K562 (cell line): ENCODE measurements around the gene SGMS1. TPM values are rescaled to one million over a fixed set of nuclear protein-coding genes. Genes with fewer than 3 reads are reported as not detected.
A peak's percentile ranks its signal among the peaks of the same experiment; 100 is the strongest.

Experiments used
- CREM ChIP-seq: IDR thresholded peaks from 2 replicates; pipeline ENCODE4 v1.6.1; 2014; ENCODE audit warnings: antibody characterized with exemption, low read depth
- ETV6 ChIP-seq, 3 experiments: fragments of 150-350 bp in 1 of 3; sonication (generic) in 1 of 3; formaldehyde crosslinking in 1 of 3; IDR thresholded peaks; 2 replicates each; pipeline versions ENCODE4 v1.6.1 to v1.8.0; 2014 to 2022; ENCODE audit warnings: borderline replicate concordance in 2 of 3, low read depth in 2 of 3, antibody characterized with exemption in 1 of 3, low read length in 1 of 3, mild to moderate bottlenecking in 1 of 3, missing genetic modification reagents in 1 of 3
- HLTF ChIP-seq: fragments of 450-650 bp; IDR thresholded peaks from 2 replicates; pipeline ENCODE4 v1.6.1; 2016
- MECOM ChIP-seq: fragments of 250-450 bp; sonication (Bioruptor Pico); IDR thresholded peaks from 2 replicates; pipeline ENCODE4 v1.8.0; 2022; ENCODE audit warnings: inconsistent platforms
- NFE2 ChIP-seq: IDR thresholded peaks from 2 replicates; pipeline ENCODE4 v1.6.1; 2014; ENCODE audit warnings: antibody characterized with exemption, low read depth
- NFYB ChIP-seq: IDR thresholded peaks from 2 replicates; pipeline ENCODE4 v1.6.1; 2011; ENCODE audit warnings: mild to moderate bottlenecking, moderate library complexity; ENCODE audit not compliant: insufficient read length; ENCODE audit errors: extremely low read depth
- PHTF2 ChIP-seq: fragments of 250-450 bp; sonication (Bioruptor Pico); IDR thresholded peaks from 2 replicates; pipeline ENCODE4 v1.5.0; 2021; ENCODE audit warnings: mild to moderate bottlenecking
- SMAD1 ChIP-seq: fragments of 150-350 bp; IDR thresholded peaks from 2 replicates; pipeline ENCODE4 v1.6.1; 2014; ENCODE audit warnings: low read length, low read depth; ENCODE audit not compliant: partially characterized antibody
- SMAD3 ChIP-seq: fragments of 450-650 bp; formaldehyde crosslinking; conservative IDR thresholded peaks from 2 replicates; pipeline ENCODE4 v1.4.0; 2020; ENCODE audit warnings: mild to moderate bottlenecking
- TAF15 ChIP-seq: fragments of 200-400 bp; formaldehyde crosslinking; IDR thresholded peaks from 2 replicates; pipeline ENCODE4 v1.6.1; 2017; ENCODE audit warnings: mild to moderate bottlenecking, low read depth, low read length, moderate library complexity
- TSC22D4 ChIP-seq: fragments of 450-650 bp; IDR thresholded peaks from 2 replicates; pipeline ENCODE4 v1.6.1; 2016; ENCODE audit warnings: missing genetic modification characterization, missing biosample characterization, control low read depth
- polyA plus RNA-seq, 8 experiments: library from polyadenylated mRNA; depleted of rRNA in 4 of 8; stranded (reverse) in 5 of 8; unstranded in 3 of 8; fragments of >200 nt; fragmentation: Nextera tagmentation in 2 of 8; fragmentation: Illumina TruSeq in 1 of 8; extraction: Ambion mirVana in 2 of 8; extraction: Trizol in 1 of 8; gene quantifications; 2 replicates each; pipeline versions ENCODE4 v1.2.1 to v1.2.3, GENCODE V29; 2011 to 2014; ENCODE audit warnings: inconsistent platforms in 1 of 8, missing spikeins in 1 of 8
- total RNA-seq, 7 experiments: library from RNA; depleted of rRNA in 6 of 7; stranded (reverse); fragments of >200 nt in 6 of 7; fragmentation: Illumina TruSeq in 2 of 7; extraction: Trizol in 2 of 7; gene quantifications; 2 replicates each; pipeline versions ENCODE4 v1.2.1 to v1.2.3, GENCODE V29; 2011 to 2021; ENCODE audit warnings: low replicate concordance in 1 of 7
- TF ChIP-seq, protein P1 (sequence below): IDR thresholded peaks from 2 replicates; pipeline ENCODE4 v1.6.1; 2011; ENCODE audit warnings: borderline replicate concordance, low read depth, mild to moderate bottlenecking, moderate library complexity, low read length; ENCODE audit not compliant: insufficient read depth, poor library complexity, severe bottlenecking
- TF ChIP-seq, protein P2 (sequence below), 2 experiments: fragments of 150-350 bp in 1 of 2; IDR thresholded peaks; 2 replicates each; pipeline ENCODE4 v1.6.1; 2012 to 2016; ENCODE audit warnings: low read depth in 2 of 2, low read length in 2 of 2, mild to moderate bottlenecking in 1 of 2, moderate library complexity in 1 of 2
- TF ChIP-seq, protein P3 (sequence below): fragments of 450-650 bp; IDR thresholded peaks from 2 replicates; pipeline ENCODE4 v1.6.1; 2018; ENCODE audit warnings: mild to moderate bottlenecking, low read depth; ENCODE audit not compliant: partially characterized antibody
- TF ChIP-seq, protein P4 (sequence below): fragments of 250-450 bp; sonication (Bioruptor Pico); IDR thresholded peaks from 2 replicates; pipeline ENCODE4 v1.5.0; 2020; ENCODE audit warnings: mild to moderate bottlenecking
- TF ChIP-seq, protein P5 (sequence below): fragments of 450-650 bp; formaldehyde crosslinking; conservative IDR thresholded peaks from 2 replicates; pipeline ENCODE4 v1.4.0; 2022; ENCODE audit warnings: mild to moderate bottlenecking, missing genetic modification characterization

The SGMS1 gene
- total and polyA plus RNA-seq, 9 of the 15 experiments (the other 6 are each of a cell fraction or from before 2014, with no cell fraction given): 22.6 to 232 (median 82.2) TPM

DNA sequence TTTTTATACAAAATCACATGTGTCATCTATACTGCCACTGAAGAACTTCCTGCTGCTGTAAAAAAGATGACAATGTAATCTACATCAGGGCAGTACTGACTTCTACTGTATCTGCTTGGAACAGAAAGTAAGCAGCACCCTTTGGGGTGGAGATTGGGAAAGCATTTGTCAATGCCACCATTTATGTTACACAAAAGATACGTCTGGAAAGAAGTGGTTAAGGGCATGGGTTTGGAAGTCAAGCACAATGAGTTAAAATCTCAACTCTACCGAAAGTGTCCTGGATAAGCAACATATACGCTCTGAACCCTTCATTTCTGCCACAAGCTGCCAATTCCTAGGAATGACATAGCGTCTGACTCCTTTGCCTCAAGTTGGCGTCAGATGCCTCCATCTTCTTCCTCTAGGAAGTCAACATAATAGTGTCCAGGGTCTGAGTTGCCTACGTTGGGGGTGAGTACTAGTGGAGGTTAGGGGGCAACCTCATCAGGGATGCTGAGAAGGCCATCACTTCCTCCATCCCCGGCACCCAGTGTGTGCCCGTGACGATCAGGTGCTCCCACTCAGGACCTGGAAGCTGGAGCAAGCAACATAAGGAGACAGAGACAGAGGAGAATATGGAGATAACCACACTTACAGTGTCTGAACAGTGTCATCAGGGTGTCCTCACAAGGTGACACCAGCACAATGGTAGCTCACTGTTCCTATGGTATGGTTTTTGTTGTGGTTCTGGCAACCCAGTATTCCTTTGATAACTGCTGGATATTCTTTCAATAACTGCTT, 58.3 kb downstream of the SGMS1 start (continued):
- TF ChIP-seq ETV6 (IDR thresholded peaks at IDR 0.05; ENCODE audit: borderline replicate concordance in 1 of 2, low read depth in 2 of 2, low read length in 1 of 2) (0 out of 4 replicates have a peak, but pooled peaks of 1 of the 2 experiments have one; percentile 26), ETV6 (CRISPR knock-in tag; IDR thresholded peaks at IDR 0.05; ENCODE audit: borderline replicate concordance) (no peak), NFYB (no peak), NFE2 (peak; percentile 65; the same call in 1 of the 2 replicates), SMAD3 (CRISPR knock-in tag) (0 out of 2 replicates have a peak, but pooled peaks have one; percentile 26), TAF15 (no peak), CREM (peak; percentile 71; the same call in 1 of the 2 replicates), PHTF2 (CRISPR knock-in tag) (no peak), HLTF (no peak), SMAD1 (no peak), TSC22D4 (tag) (no peak), MECOM (CRISPR knock-in tag) (no peak)
- TF ChIP-seq, protein P1, sequence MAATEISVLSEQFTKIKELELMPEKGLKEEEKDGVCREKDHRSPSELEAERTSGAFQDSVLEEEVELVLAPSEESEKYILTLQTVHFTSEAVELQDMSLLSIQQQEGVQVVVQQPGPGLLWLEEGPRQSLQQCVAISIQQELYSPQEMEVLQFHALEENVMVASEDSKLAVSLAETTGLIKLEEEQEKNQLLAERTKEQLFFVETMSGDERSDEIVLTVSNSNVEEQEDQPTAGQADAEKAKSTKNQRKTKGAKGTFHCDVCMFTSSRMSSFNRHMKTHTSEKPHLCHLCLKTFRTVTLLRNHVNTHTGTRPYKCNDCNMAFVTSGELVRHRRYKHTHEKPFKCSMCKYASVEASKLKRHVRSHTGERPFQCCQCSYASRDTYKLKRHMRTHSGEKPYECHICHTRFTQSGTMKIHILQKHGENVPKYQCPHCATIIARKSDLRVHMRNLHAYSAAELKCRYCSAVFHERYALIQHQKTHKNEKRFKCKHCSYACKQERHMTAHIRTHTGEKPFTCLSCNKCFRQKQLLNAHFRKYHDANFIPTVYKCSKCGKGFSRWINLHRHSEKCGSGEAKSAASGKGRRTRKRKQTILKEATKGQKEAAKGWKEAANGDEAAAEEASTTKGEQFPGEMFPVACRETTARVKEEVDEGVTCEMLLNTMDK: no peak
- TF ChIP-seq, protein P2, sequence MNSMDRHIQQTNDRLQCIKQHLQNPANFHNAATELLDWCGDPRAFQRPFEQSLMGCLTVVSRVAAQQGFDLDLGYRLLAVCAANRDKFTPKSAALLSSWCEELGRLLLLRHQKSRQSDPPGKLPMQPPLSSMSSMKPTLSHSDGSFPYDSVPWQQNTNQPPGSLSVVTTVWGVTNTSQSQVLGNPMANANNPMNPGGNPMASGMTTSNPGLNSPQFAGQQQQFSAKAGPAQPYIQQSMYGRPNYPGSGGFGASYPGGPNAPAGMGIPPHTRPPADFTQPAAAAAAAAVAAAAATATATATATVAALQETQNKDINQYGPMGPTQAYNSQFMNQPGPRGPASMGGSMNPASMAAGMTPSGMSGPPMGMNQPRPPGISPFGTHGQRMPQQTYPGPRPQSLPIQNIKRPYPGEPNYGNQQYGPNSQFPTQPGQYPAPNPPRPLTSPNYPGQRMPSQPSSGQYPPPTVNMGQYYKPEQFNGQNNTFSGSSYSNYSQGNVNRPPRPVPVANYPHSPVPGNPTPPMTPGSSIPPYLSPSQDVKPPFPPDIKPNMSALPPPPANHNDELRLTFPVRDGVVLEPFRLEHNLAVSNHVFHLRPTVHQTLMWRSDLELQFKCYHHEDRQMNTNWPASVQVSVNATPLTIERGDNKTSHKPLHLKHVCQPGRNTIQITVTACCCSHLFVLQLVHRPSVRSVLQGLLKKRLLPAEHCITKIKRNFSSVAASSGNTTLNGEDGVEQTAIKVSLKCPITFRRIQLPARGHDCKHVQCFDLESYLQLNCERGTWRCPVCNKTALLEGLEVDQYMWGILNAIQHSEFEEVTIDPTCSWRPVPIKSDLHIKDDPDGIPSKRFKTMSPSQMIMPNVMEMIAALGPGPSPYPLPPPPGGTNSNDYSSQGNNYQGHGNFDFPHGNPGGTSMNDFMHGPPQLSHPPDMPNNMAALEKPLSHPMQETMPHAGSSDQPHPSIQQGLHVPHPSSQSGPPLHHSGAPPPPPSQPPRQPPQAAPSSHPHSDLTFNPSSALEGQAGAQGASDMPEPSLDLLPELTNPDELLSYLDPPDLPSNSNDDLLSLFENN (IDR thresholded peaks at IDR 0.05; ENCODE audit: low read depth in 2 of 2, low read length in 2 of 2): peak in 1 of 2 experiments; percentile 89; a peak in 2 of 4 replicates
- TF ChIP-seq, protein P3, sequence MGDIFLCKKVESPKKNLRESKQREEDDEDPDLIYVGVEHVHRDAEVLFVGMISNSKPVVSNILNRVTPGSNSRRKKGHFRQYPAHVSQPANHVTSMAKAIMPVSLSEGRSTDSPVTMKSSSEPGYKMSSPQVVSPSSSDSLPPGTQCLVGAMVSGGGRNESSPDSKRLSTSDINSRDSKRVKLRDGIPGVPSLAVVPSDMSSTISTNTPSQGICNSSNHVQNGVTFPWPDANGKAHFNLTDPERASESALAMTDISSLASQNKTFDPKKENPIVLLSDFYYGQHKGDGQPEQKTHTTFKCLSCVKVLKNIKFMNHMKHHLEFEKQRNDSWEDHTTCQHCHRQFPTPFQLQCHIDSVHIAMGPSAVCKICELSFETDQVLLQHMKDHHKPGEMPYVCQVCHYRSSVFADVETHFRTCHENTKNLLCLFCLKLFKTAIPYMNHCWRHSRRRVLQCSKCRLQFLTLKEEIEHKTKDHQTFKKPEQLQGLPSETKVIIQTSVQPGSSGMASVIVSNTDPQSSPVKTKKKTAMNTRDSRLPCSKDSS: no peak
- TF ChIP-seq, protein P4, sequence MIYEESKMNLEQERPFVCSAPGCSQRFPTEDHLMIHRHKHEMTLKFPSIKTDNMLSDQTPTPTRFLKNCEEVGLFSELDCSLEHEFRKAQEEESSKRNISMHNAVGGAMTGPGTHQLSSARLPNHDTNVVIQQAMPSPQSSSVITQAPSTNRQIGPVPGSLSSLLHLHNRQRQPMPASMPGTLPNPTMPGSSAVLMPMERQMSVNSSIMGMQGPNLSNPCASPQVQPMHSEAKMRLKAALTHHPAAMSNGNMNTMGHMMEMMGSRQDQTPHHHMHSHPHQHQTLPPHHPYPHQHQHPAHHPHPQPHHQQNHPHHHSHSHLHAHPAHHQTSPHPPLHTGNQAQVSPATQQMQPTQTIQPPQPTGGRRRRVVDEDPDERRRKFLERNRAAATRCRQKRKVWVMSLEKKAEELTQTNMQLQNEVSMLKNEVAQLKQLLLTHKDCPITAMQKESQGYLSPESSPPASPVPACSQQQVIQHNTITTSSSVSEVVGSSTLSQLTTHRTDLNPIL (CRISPR knock-in tag): no peak
- TF ChIP-seq, protein P5, sequence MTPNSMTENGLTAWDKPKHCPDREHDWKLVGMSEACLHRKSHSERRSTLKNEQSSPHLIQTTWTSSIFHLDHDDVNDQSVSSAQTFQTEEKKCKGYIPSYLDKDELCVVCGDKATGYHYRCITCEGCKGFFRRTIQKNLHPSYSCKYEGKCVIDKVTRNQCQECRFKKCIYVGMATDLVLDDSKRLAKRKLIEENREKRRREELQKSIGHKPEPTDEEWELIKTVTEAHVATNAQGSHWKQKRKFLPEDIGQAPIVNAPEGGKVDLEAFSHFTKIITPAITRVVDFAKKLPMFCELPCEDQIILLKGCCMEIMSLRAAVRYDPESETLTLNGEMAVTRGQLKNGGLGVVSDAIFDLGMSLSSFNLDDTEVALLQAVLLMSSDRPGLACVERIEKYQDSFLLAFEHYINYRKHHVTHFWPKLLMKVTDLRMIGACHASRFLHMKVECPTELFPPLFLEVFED: no peak
